ENCODE data around the gene ASB9.
A peak's percentile ranks its signal among the peaks of the same experiment; 100 is the strongest.
"Not testable (repeated sequence)": the region's sequence is repeated elsewhere in the genome, so short reads cannot be mapped to it uniquely, and the experiment has no call there.

The ASB9 gene

DNA sequence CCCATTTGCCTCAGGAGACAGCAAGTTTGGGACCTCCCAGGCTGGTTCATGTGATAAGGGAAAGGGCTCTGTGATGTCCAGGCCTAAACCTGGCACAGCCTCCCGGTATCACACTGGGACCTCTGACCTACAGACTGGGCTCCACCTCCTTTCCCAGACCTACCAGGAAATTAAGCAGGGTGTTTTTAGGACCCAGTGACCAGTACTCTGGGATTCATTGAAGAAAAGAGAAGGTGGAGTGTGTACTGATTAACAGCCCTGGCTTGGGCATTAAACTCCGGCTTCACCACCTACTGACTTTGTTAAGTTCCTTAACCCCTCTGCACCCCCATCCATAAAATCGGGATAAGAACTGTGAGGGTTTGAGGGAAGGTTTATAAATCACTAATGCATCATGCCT, 28.6 kb downstream of the ASB9 start:
- DNase-seq (ENCODE audit: low read depth in 2 of 2): no peak

- no peak for DNase-seq (ENCODE audit: low read depth in 2 of 2)
Observed at GRCh38 chrX:15240414-15240813, 29.5 kb downstream of the ASB9 start.

DNA sequence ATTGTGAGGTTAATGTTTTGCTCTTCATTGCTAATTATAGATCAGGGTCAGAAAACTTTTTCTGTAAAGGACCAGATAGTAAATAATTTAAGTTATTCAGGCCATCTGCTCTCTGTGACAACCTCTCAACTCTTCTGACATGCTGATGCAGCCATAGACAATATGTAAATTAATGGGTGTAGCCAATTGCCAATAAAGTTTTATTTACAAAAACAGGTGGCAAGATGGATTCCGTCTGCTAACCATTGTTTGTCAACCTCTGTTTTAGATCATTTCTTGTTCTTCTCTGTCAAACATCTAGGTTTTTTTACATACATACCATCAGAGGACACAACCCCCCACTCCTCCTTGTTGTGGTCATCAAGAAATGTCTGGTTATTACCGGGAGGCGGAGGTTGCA, 33.7 kb downstream of the ASB9 start:
- DNase-seq (ENCODE audit: low read depth in 2 of 2): no peak

GRCh38 chrX:15235001-15235400, 34.9 kb downstream of the ASB9 start:
- no peak for DNase-seq (ENCODE audit: low read depth in 2 of 2)

- no peak for DNase-seq (ENCODE audit: low read depth in 2 of 2)
Observed at GRCh38 chrX:15233416-15234015, 36.4 kb downstream of the ASB9 start.

GRCh38 chrX:15224747-15225146, 45.1 kb downstream of the ASB9 start:
- no peak for DNase-seq (ENCODE audit: low read depth in 2 of 2)

DNA sequence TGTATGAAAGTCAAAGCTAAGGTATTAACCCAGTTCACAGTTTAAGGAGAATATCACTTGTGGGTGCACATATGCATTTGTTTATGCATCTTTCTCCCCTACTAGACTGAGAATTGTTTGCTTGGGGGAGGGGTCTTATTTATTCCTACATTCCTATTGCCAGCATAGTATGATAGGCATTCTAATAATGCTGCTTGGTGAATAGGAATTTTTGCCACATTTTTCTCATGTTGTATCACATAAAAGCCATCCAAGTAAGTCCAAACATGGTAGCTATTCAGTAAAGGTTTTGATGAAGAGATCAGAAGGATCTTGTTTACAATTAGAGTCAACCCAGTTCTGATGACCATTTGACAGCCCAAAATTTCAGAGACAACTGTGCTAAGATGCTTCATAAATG, 48.6 kb downstream of the ASB9 start:
- no peak for DNase-seq (ENCODE audit: low read depth in 2 of 2)

DNA sequence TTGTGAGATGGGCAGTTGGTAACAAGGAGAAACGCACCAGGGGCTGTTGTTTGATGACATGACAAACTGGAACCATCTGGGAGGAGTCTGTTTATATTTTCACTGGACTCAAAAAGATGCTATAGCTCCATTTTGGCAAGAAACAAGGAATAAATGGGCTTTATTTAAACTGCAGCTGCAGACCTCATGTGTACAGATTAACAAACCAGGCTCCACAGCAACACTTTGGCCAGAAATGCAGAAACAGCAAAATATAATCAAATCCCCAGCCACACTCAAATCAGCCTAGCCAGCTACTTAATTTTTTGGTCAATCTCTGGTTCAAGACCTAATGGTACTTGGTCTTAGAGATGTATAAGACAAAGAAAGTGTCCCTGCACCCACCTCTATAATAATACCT, 52.7 kb downstream of the ASB9 start:
- no peak for DNase-seq (ENCODE audit: low read depth in 2 of 2)

DNA sequence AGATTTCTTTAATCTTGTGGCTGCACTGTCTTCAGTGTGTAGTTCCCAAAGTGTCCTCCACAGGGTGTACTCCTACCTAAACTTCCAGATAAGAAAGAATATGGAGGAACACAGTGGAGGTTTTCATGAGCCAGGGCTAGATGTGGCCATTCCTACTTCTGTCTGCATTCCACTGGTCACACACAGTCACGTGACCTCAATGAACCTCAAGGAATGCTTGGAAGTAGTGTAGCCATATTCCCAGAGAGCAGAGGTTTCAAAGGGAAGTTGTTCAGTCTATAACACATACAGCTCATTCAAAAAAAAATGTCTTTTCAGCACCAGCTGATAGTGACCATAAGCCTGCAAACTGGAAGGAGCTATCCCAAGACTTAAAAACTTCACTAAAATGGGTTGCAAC, 53.6 kb downstream of the ASB9 start:
- no peak for DNase-seq (ENCODE audit: low read depth in 2 of 2)

DNA sequence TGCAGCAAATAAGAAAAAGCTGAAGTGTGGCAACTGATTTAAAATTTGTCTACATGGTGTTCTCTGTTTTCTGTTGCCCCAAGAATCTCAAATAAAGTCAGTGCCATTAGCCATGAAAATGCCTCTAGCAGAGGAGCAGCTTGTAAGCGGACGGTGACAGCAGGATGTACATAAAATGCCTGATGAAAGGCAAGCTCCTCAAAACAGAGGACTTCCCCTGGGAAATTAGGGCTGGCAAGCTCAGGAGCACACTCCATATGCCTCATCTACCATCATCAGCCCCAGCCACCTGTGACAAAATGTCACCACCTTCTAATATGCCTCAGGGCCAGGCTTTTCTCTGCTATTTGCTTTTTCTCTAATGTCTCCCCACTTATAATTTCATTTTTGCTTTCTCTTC, 54.5 kb downstream of the ASB9 start:
- DNase-seq (ENCODE audit: low read depth in 2 of 2): no peak

- DNase-seq (ENCODE audit: low read depth in 2 of 2): no peak
Observed at GRCh38 chrX:15214588-15214987, 55.3 kb downstream of the ASB9 start.

- no peak for DNase-seq (ENCODE audit: low read depth in 2 of 2)
Observed at GRCh38 chrX:15209096-15209495, 60.8 kb downstream of the ASB9 start.

DNA sequence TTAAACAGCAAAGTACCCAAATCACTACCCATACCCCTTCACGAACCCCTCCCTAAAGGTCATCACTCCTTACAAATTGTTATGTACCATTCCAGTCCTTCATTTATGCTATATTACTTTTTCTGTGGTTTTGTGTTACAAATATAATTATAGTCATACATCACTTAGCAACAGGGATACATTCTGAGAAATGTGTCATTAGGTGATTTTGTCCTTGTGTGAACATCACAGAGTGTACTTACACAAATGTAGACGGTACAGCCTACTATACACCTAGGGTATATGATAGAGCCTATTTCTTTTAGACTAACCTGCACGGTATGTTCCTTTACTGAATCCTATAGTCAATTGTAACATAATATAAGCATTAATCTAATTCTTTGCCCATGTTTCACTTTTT, 61.9 kb downstream of the ASB9 start:
- DNase-seq (ENCODE audit: low read depth in 2 of 2): no peak

GRCh38 chrX:15207384-15207783, 62.5 kb downstream of the ASB9 start:
- DNase-seq (ENCODE audit: low read depth in 2 of 2): no peak

- DNase-seq (ENCODE audit: low read depth in 2 of 2): no peak
Observed at GRCh38 chrX:15206306-15206705, 63.6 kb downstream of the ASB9 start.

- no peak for DNase-seq (ENCODE audit: low read depth in 2 of 2)
Observed at GRCh38 chrX:15204130-15204751, 65.6 kb downstream of the ASB9 start.

DNA sequence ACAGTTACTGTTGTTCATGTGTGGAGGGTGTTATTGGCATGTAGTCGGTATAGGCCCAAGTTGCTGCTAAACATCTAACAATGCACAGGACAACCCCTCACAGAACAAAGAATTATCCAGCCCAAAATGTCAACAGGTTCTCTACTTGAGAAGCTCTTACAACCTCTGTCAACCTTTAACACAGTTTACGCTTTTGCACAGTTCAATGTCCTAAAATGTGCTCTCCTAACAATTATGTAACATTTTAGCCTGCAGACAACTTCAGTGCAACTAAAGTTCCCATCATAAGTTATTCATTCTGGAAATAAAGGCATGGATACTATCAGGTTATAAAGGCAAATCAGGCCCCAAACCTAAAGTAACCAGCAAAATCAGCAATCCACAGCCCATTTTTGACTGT, 66.2 kb downstream of the ASB9 start:
- no peak for DNase-seq (ENCODE audit: low read depth in 2 of 2)

DNA sequence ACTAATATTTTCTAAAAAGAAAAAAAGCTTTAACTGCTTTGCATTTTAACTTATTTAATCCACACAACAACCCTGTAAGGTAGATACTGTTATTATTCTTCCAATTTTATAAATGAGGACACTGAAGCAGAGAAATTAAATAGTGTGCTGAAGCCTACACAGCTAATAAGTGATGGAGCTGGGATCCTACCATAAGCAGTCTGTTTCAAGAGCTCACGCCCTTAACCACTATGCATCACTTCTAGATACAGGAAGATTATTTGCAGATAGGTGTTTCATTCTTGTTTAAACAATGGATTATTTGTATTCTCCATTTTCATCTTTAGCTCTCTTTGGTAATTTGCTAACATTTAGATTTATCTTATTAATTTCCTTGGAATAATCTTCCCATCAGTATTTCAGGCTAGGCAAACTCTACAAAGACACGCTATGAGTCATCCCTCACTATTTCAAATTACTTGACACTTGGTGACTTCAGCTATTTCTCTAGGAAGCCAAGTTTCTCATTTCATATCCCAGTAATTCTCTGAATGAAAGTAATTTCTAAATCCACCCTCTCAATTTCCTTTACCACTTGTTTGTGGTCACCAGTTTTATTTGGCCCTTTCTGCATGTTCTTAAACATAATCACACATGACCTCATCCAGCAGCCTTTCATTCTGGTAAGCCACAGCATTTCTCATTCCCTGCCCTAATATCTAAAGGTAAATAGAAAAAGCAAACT, 67.3 kb downstream of the ASB9 start:
- peak; percentile 46 to 55 for DNase-seq (ENCODE audit: low read depth in 2 of 2)

DNA sequence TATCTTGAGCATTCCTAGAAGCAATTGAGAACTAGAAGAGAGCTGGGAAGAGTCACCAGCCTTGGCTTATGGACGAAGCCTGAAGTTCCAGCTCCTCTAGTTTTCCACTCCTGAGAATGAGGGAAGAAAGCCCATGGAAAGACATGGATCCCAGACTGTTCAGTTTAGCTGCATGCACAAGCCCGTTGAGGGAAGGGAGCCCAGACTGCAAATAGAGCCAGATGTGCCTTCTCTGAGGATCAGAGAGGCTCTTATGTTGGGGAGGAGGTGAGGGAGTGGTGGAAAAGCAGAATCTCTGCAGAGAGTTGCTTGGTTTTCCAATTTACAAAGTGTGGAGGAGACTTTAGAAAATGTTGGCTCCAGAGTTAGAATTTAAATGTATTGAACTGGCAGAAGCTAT, 69.0 kb downstream of the ASB9 start:
- no peak for DNase-seq (ENCODE audit: low read depth in 2 of 2)

DNA sequence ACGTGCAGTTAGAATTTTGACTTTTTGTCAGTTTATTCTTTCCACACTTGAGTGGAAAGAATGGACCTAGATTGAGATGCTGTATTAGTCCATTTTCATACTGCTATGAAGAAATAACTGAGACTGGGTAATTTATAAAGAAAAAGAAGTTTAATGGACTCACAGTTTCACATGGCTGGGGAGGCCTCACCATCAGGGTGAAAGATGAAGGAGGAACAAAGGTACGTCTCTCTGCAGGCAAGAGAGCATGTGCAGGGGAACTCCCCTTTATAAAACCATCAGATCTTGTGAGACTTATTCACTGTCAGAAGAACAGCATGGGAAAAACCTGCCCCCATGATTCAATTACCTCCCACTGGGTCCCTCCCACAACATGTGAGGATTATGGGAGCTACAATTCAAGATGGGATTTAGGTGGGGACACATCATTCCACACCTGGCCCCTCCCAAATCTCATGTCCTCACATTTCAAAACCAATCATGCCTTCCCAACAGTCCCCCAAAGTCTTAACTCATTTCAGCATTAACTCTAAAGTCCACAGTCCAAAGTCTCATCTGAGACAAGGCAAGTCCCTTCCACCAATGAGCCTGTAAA, 71.2 kb downstream of the ASB9 start:
- DNase-seq (ENCODE audit: low read depth in 2 of 2): not testable (repeated sequence)

- DNase-seq (ENCODE audit: low read depth in 2 of 2): peak; percentile 21 to 33
Observed at GRCh38 chrX:15194146-15194545, 75.7 kb downstream of the ASB9 start.

Data from fibroblast of skin of left biceps (primary cell).